H9 (cell line): ENCODE measurements around the gene AGBL4. TPM values are rescaled to one million over a fixed set of nuclear protein-coding genes. Genes with fewer than 3 reads are reported as not detected.

ENCODE experiments used
- DNase-seq: peaks from one replicate; pipeline ENCODE4 v3.0.0-alpha.2; 2017
- H2AFZ ChIP-seq: one replicate; pipeline ENCODE4 v1.6.1; 2013; ENCODE audit warnings: mild to moderate bottlenecking, low read length, control low read depth, moderate library complexity
- H2AK5ac ChIP-seq: 2 replicates; pipeline ENCODE4 v1.6.1; 2013; ENCODE audit warnings: low read length, control low read depth, mixed read lengths; ENCODE audit not compliant: insufficient read length
- H2BK120ac ChIP-seq: one replicate; pipeline ENCODE4 v1.6.1; 2013; ENCODE audit warnings: low read depth, mild to moderate bottlenecking, low read length, control low read depth, inconsistent platforms; ENCODE audit not compliant: poor library complexity, severe bottlenecking
- H2BK12ac ChIP-seq: 2 replicates; pipeline ENCODE4 v1.6.1; 2013; ENCODE audit warnings: low read length, control low read depth, mixed read lengths, low read depth; ENCODE audit not compliant: insufficient read length
- H2BK15ac ChIP-seq: 2 replicates; pipeline ENCODE4 v1.6.1; 2013; ENCODE audit warnings: low read depth, low read length, control low read depth
- H2BK20ac ChIP-seq: one replicate; pipeline ENCODE4 v1.6.1; 2013; ENCODE audit warnings: low read depth, mild to moderate bottlenecking, low read length, control low read depth, inconsistent platforms; ENCODE audit not compliant: poor library complexity, severe bottlenecking
- H2BK5ac ChIP-seq: 2 replicates; pipeline ENCODE4 v1.6.1; 2013; ENCODE audit warnings: low read length, control low read depth, mixed read lengths; ENCODE audit not compliant: insufficient read length
- H3K14ac ChIP-seq: 2 replicates; pipeline ENCODE4 v1.6.1; 2013; ENCODE audit warnings: low read length, control low read depth; ENCODE audit not compliant: insufficient read depth
- H3K18ac ChIP-seq: 2 replicates; pipeline ENCODE4 v1.6.1; 2013; ENCODE audit warnings: low read depth, mild to moderate bottlenecking, mixed read lengths, low read length, control low read depth; ENCODE audit not compliant: insufficient read length
- H3K23ac ChIP-seq: 2 replicates; pipeline ENCODE4 v1.6.1; 2013; ENCODE audit warnings: low read length, control low read depth, mixed read lengths, low read depth; ENCODE audit not compliant: insufficient read length
- H3K23me2 ChIP-seq: 2 replicates; pipeline ENCODE4 v1.6.1; 2013; ENCODE audit warnings: low read depth, mild to moderate bottlenecking, mixed read lengths, low read length, control low read depth; ENCODE audit not compliant: insufficient read length, poor library complexity, severe bottlenecking
- H3K27ac ChIP-seq: 2 replicates; pipeline ENCODE4 v1.5.1; 2013; ENCODE audit warnings: low read length, control low read depth, mixed read lengths, low read depth; ENCODE audit not compliant: insufficient read length
- H3K27me3 ChIP-seq: 2 replicates; pipeline ENCODE4 v1.6.1; 2013; ENCODE audit warnings: low read length, control low read depth, inconsistent platforms; ENCODE audit not compliant: insufficient read depth
- H3K4ac ChIP-seq: 2 replicates; pipeline ENCODE4 v1.6.1; 2013; ENCODE audit warnings: low read depth, mild to moderate bottlenecking, control low read depth, inconsistent platforms, low read length, moderate library complexity
- H3K4me1 ChIP-seq: 2 replicates; pipeline ENCODE4 v1.6.1; 2013; ENCODE audit warnings: low read length, control low read depth, inconsistent platforms; ENCODE audit not compliant: insufficient read depth
- H3K4me2 ChIP-seq: 2 replicates; pipeline ENCODE4 v1.6.1; 2013; ENCODE audit warnings: low read length, control low read depth, mixed read lengths; ENCODE audit not compliant: insufficient read length, insufficient read depth
- H3K56ac ChIP-seq: 2 replicates; pipeline ENCODE4 v1.6.1; 2013; ENCODE audit warnings: low read depth, mild to moderate bottlenecking, mixed read lengths, low read length, control low read depth; ENCODE audit not compliant: insufficient read length
- H3K79me1 ChIP-seq: 2 replicates; pipeline ENCODE4 v1.6.1; 2013; ENCODE audit warnings: low read depth, mild to moderate bottlenecking, moderate library complexity, low read length, control low read depth, inconsistent platforms; ENCODE audit not compliant: insufficient read depth, poor library complexity, severe bottlenecking
- H3K79me2 ChIP-seq: 2 replicates; pipeline ENCODE4 v1.6.1; 2013; ENCODE audit warnings: low read length, control low read depth, inconsistent platforms; ENCODE audit not compliant: insufficient read depth
- H3K9ac ChIP-seq: 2 replicates; pipeline ENCODE4 v1.6.1; 2013; ENCODE audit warnings: low read length, control low read depth, mixed read lengths; ENCODE audit not compliant: insufficient read length; ENCODE audit errors: extremely low read depth
- H3K9me3 ChIP-seq: one replicate; pipeline ENCODE4 v1.6.1; 2013; ENCODE audit warnings: low read depth, low read length, inconsistent platforms; ENCODE audit not compliant: control insufficient read depth
- H3T11ph ChIP-seq: one replicate; pipeline ENCODE4 v1.6.1; 2013; ENCODE audit warnings: mild to moderate bottlenecking, low read length, control low read depth, inconsistent platforms
- H4K20me1 ChIP-seq: one replicate; pipeline ENCODE4 v1.6.1; 2013; ENCODE audit not compliant: control insufficient read depth, insufficient read length, insufficient read depth
- H4K5ac ChIP-seq: 2 replicates; pipeline ENCODE4 v1.6.1; 2013; ENCODE audit warnings: low read depth, mild to moderate bottlenecking, mixed read lengths, low read length, control low read depth; ENCODE audit not compliant: insufficient read length
- H4K8ac ChIP-seq: replicated peaks from 2 replicates; pipeline ENCODE4 v1.6.1; 2013; ENCODE audit warnings: low read length, control low read depth, mixed read lengths, low read depth; ENCODE audit not compliant: insufficient read length
- H4K91ac ChIP-seq: 2 replicates; pipeline ENCODE4 v1.6.1; 2013; ENCODE audit warnings: low read depth, mild to moderate bottlenecking, moderate library complexity, mixed read lengths, low read length, control low read depth; ENCODE audit not compliant: insufficient read length
- H3K27ac Mint-ChIP-seq, 3 experiments: 2 replicates in 2 of 3; 3 replicates in 1 of 3; pipeline ENCODE4 v1.8.0; 2020 to 2021; ENCODE audit warnings: mixed read lengths in 3 of 3, mild to moderate bottlenecking in 1 of 3, moderate library complexity in 1 of 3
- H3K27me3 Mint-ChIP-seq: 2 replicates; pipeline ENCODE4 v1.8.0; 2021; ENCODE audit warnings: low read depth, mild to moderate bottlenecking, moderate library complexity, mixed read lengths
- H3K36me3 Mint-ChIP-seq, 3 experiments: 2 replicates in 2 of 3; 3 replicates in 1 of 3; pipeline ENCODE4 v1.8.0; 2020 to 2021; ENCODE audit warnings: low read depth in 3 of 3, mixed read lengths in 3 of 3; ENCODE audit not compliant: insufficient read depth in 1 of 3
- H3K4me1 Mint-ChIP-seq, 2 experiments: 2 replicates each; pipeline ENCODE4 v1.8.0; 2020; ENCODE audit warnings: mixed read lengths in 2 of 2
- H3K4me3 Mint-ChIP-seq, 2 experiments: 2 replicates in 1 of 2; 3 replicates in 1 of 2; pipeline ENCODE4 v1.8.0; 2020 to 2021; ENCODE audit warnings: mild to moderate bottlenecking in 2 of 2, mixed read lengths in 2 of 2, moderate library complexity in 1 of 2
- H3K9me3 Mint-ChIP-seq, 2 experiments: 2 replicates in 1 of 2; 3 replicates in 1 of 2; pipeline ENCODE4 v1.8.0; 2020; ENCODE audit warnings: mild to moderate bottlenecking in 2 of 2, mixed read lengths in 2 of 2, moderate library complexity in 1 of 2
- CTCF ChIP-seq: fragments of 200-600 bp; sonication (generic); conservative IDR thresholded peaks from 3 replicates; pipeline ENCODE4 v1.8.0; 2021; ENCODE audit warnings: antibody characterized with exemption, mild to moderate bottlenecking
- WGBS: extraction: QIAGEN DNeasy Blood & Tissue Kit; methylation state at CpG from one replicate; pipeline ENCODE4 v1.1.7; 2013; ENCODE audit warnings: missing lambda C conversion rate, low lambda C conversion rate, mixed read lengths; ENCODE audit not compliant: insufficient read length; ENCODE audit errors: extremely low coverage; 5-methylcytosine and 5-hydroxymethylcytosine counted together
- total RNA-seq: library from RNA; stranded (reverse); gene quantifications from 2 replicates; pipeline ENCODE4 v1.2.1, GENCODE V29; 2021

AGBL4 gene
- total RNA-seq, 1 experiment from 2014 or later: not detected

GRCh38 chr1:48776393-48777218 lies 1247.1 kb downstream of the AGBL4 start, which contains the start of gene BEND5:
Gene BEND5 (minus strand): TSS chr1:48776891. CDS start chr1:48776831, 60 bp downstream.
- H2BK15ac ChIP-seq: no peak within 1 kb of the TSS
- no peaks in the 10 kb centered on the region for H3K4me1 ChIP-seq
- no peaks in the 10 kb centered on the region for H3K27me3 ChIP-seq
- H2AK5ac ChIP-seq: no peak within 1 kb of the TSS
- H3K4me2 ChIP-seq: peak within 1 kb of the TSS; percentile 64
- no peak within 1 kb of the TSS for H3K14ac ChIP-seq
- H3K18ac ChIP-seq: no peak within 1 kb of the TSS
- H2BK5ac ChIP-seq: no peak within 1 kb of the TSS
- peak within 1 kb of the TSS; percentile 59 for H3K9ac ChIP-seq
- no peak within 1 kb of the TSS for H4K91ac ChIP-seq
- no peak within 1 kb of the TSS for H3K56ac ChIP-seq
- peak; percentile 81 for DNase-seq
- H4K8ac ChIP-seq: no peak within 1 kb of the TSS
- peaks cover 8 to 18% of the 10 kb centered on the region in 2 experiments for H3K4me1 Mint-ChIP-seq
- no peaks in the 10 kb centered on the region for H4K20me1 ChIP-seq
- peak within 1 kb of the TSS; percentile 91 for H2AFZ ChIP-seq
- no peak for TF ChIP-seq CTCF
- H3K4ac ChIP-seq: no peak within 1 kb of the TSS
- WGBS: no CpG with 5 or more reads among the region's 73 CpGs
- H3K23me2 ChIP-seq: peaks cover 10% of the 10 kb centered on the region
- no peaks in the 10 kb centered on the region for H3K9me3 Mint-ChIP-seq
- peaks cover 16% of the 10 kb centered on the region for H3K27me3 Mint-ChIP-seq
- H2BK20ac ChIP-seq: no peak within 1 kb of the TSS
- no peak within 1 kb of the TSS for H3K27ac ChIP-seq
- peaks cover 0 to 25% (median 9%) of the 10 kb centered on the region in 3 experiments; a peak in 5 of 7 replicates for H3K36me3 Mint-ChIP-seq
- no peaks in the 10 kb centered on the region for H3K79me1 ChIP-seq
- H4K5ac ChIP-seq: no peak within 1 kb of the TSS
- peak within 1 kb of the TSS; percentile 77 to 90 for H3K4me3 Mint-ChIP-seq
- H2BK12ac ChIP-seq: no peak within 1 kb of the TSS
- H3K9me3 ChIP-seq: no peaks in the 10 kb centered on the region
- no peak within 1 kb of the TSS for H2BK120ac ChIP-seq
- peak within 1 kb of the TSS; percentile 1 to 33 (median 14); a peak in 6 of 7 replicates for H3K27ac Mint-ChIP-seq
- H3K23ac ChIP-seq: no peak within 1 kb of the TSS
- H3K79me2 ChIP-seq: no peaks in the 10 kb centered on the region; the same call in 1 of the 2 replicates
- no peak within 1 kb of the TSS for H3T11ph ChIP-seq
